GM18502 (cell line): ENCODE data around the gene NPY4R2.
"Not testable (repeated sequence)": the region's sequence is repeated elsewhere in the genome, so short reads cannot be mapped to it uniquely, and the experiment has no call there.

Experiments
- ATAC-seq: cut with Tn5 transposase; IDR thresholded peaks from one replicate; pipeline ENCODE4 v1.9.1; 2021; ENCODE audit warnings: mild to moderate bottlenecking; ENCODE audit not compliant: unreplicated experiment, poor library complexity

The NPY4R2 gene, protein sequence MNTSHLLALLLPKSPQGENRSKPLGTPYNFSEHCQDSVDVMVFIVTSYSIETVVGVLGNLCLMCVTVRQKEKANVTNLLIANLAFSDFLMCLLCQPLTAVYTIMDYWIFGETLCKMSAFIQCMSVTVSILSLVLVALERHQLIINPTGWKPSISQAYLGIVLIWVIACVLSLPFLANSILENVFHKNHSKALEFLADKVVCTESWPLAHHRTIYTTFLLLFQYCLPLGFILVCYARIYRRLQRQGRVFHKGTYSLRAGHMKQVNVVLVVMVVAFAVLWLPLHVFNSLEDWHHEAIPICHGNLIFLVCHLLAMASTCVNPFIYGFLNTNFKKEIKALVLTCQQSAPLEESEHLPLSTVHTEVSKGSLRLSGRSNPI

GRCh38 chr10:47918475-47918874 is at the start of gene NPY4R2:
Gene NPY4R2 (plus strand): TSS chr10:47918662. CDS start chr10:47921988, 3,326 bp downstream.
- ATAC-seq: not testable (repeated sequence)

- not testable (repeated sequence) for ATAC-seq
These were observed 47.6 kb upstream of the NPY4R2 start for GRCh38 chr10:47870887-47871286.

- not testable (repeated sequence) for ATAC-seq
These were observed 46.8 kb upstream of the NPY4R2 start for GRCh38 chr10:47871485-47872180.

DNA sequence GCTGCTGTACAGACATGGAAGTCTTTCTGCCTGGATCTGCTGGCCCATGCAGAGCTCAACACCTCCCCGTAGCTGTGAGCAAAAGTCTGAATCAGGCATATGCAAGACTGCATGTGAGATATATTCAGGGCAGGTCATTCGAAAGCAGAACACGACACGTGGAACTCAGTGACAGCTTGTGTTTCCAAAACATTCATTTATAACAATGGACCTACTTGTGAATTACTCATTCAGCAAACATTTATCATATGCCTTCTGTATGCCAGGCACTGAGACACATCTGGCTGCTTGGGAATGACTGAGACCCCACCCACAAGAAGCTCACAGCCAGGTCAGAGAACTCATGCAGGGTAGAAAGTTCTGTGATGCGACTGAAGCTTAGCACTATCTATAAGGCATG is 46.2 kb upstream of the NPY4R2 start:
- not testable (repeated sequence) for ATAC-seq

- not testable (repeated sequence) for ATAC-seq
These were observed 34.2 kb upstream of the NPY4R2 start for GRCh38 chr10:47884239-47884638.

GRCh38 chr10:47884934-47885333 is 33.5 kb upstream of the NPY4R2 start:
- not testable (repeated sequence) for ATAC-seq

GRCh38 chr10:47886356-47886755 is 32.1 kb upstream of the NPY4R2 start:
- ATAC-seq: not testable (repeated sequence)

- ATAC-seq: not testable (repeated sequence)
These were observed 31.6 kb upstream of the NPY4R2 start for GRCh38 chr10:47886827-47887226.

GRCh38 chr10:47890737-47891136 is 27.7 kb upstream of the NPY4R2 start:
- not testable (repeated sequence) for ATAC-seq

GRCh38 chr10:47892494-47893261 is 25.8 kb upstream of the NPY4R2 start:
- ATAC-seq: not testable (repeated sequence)

DNA sequence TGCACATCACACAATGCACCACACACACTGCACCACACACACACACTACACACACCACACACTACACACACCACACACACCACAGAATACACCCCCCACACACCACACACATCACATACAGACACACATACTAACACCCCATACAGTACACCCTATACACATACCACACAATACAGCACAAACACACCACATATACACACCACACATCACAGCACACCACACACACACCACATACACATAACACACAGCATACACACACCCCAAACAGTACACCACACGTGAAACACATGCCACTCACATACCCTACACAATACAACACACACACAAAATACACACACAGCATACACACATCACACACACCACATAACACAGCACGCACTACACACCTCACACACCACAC is 23.9 kb upstream of the NPY4R2 start:
- not testable (repeated sequence) for ATAC-seq

- not testable (repeated sequence) for ATAC-seq
These were observed 20.6 kb upstream of the NPY4R2 start for GRCh38 chr10:47897813-47898212.

GRCh38 chr10:47909333-47909732 is 9.1 kb upstream of the NPY4R2 start:
- ATAC-seq: not testable (repeated sequence)

DNA sequence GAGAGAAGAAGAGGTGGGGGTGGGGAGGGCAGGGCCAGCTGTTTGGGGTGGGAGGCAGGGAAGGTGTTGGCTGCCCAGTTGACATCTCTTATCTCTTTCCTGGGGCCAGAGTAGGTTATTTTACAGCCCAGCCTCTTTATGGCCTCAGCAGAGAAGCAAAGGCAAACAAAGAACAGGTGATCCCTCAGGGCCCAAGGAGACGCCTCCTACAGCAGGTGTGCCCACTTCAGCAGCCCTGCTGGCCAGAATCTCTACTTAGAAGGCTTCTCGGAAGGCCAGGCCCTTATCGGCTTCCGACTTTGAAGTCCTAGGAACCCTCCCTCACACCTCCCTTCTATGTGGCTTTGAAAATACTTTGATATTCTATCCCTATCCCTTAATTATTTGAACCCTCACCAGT is 8.0 kb upstream of the NPY4R2 start:
- ATAC-seq: not testable (repeated sequence)

DNA sequence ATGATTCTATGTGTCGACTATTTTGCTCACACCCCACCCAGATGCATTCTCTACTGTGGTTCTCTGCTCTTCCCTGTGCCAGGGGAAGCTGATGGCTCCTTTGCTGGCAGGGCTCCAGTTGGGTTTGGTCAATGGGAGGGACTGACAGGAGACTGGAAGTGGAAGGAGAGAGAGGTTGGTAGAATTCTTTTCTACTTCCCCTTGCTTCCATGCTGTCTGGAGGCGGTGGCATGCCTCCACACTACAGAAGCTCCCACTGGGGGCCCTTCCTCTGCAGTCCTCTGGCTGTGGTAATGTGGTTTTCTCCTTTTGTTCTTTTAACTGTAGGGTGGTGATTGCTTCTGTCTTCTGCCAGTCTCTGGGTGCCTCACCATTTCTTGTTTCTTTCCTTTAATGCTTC is 4.4 kb upstream of the NPY4R2 start:
- ATAC-seq: not testable (repeated sequence)

DNA sequence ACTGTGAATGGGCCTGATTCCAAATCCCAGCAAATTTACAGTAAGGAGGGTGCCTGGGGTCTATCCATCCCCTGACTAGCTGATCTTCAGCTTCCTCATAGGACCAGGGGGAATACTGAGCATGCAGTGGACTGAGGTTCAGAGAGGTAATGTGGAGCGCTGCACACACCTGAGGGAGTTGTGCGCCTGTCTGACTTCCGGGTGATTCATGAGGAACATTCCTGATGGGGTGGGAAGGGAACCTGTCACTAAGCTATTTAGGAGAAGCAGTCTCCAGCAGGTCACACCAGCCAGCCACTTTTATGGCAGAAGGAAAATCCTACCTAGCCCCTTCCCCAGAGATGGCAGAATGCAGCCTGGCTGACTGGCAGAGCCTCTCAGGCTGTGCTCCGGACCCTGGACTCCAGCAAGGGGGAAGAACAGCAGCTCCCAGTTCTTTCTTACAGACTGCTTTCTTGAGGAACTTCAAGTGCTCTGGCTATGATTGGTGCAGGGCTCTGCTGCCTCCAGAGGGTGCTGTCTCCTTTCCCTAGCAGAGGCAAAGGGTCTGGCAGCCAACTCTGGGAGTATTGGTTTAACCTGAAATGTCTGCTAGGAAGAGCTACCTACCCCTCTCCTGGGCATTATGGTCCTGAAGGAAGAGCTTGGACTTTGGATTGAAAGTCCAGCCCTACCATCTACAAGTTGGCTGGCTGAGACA is 2.5 kb upstream of the NPY4R2 start:
- not testable (repeated sequence) for ATAC-seq

GRCh38 chr10:47920610-47921009 is 2.1 kb downstream of the NPY4R2 start:
- ATAC-seq: not testable (repeated sequence)

GRCh38 chr10:47922503-47922902 is 4.0 kb downstream of the NPY4R2 start:
- not testable (repeated sequence) for ATAC-seq

DNA sequence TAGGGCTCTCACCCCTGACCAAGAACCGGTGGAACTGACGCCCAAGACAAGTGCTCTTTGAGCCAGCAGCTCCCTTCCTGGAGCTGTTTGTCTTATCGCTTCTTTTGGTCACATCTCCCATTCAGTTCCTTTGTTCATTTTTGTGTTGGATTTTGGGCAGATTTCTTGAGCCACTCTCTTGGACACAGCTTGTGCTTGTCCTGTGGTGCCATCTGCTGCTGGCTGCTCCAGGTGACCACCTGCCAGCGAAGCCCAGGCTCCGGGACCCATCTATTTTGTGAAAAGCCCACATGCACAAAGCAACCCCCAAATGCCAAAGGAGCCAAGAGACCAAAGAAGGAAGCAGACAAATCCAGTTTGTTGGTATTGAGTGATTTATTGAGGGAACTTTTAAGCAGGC is 6.2 kb downstream of the NPY4R2 start:
- not testable (repeated sequence) for ATAC-seq
